Tibial nerve (tissue), 4 donors: ENCODE data around the gene KCNA2.

Experiments
- CTCF ChIP-seq, 5 experiments: fragments of 200-600 bp in 3 of 5; fragments of 450-650 bp in 2 of 5; sonication (generic) in 3 of 5; IDR thresholded peaks; one replicate each; pipeline ENCODE4 v1.5.1; 2016 to 2019; ENCODE audit warnings: antibody characterized with exemption in 5 of 5, mild to moderate bottlenecking in 3 of 5, moderate library complexity in 2 of 5
- EP300 ChIP-seq, 2 donors: sonication (generic); formaldehyde crosslinking; IDR thresholded peaks; one replicate each; pipeline ENCODE4 v1.6.1; 2017; ENCODE audit warnings: antibody characterized with exemption in 2 of 2, mild to moderate bottlenecking in 1 of 2
- POLR2A ChIP-seq, 2 donors: fragments of 450-650 bp; IDR thresholded peaks; one replicate each; pipeline ENCODE4 v1.6.1; 2017; ENCODE audit warnings: antibody characterized with exemption in 2 of 2, mild to moderate bottlenecking in 2 of 2, moderate library complexity in 2 of 2

DNA sequence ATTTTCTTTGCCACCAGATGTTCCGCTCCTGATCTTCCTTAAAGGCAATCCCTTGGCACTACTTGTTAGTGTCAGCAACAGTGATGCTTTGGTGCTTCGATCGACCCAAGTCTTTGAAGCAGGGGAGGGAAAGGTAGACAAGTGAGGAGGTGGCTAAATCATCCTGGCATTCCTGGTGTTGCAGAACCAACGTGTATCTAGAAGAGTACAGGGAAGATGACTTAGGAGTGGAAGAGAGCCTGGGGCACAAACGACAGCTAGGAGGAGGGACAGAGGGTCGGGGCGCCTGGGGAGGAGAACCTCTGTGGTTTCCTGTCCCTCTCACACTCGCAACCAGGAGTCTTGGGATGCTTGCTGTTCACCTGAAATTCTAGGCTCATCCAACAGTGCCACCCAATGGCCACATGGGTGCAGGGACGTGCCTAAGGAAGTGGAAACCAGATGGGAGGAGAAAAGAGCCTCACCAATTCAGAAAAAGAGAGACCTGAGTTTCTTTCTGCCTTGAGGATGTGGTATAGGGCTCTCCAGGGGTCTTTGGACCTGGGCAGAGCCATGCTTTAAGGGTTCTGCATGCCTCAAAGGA, 9.5 kb upstream of the KCNA2 start:
- TF ChIP-seq POLR2A (IDR thresholded peaks at IDR 0.05) = no peak
- TF ChIP-seq CTCF (IDR thresholded peaks at IDR 0.05) = peak; percentile 56 to 86 (median 77)
- TF ChIP-seq EP300 (IDR thresholded peaks at IDR 0.05) = peak in 1 of 2 donors; percentile 12
